ENCODE data around the gene PDXDC1.
"Not testable (repeated sequence)": the region's sequence is repeated elsewhere in the genome, so short reads cannot be mapped to it uniquely, and the experiment has no call there.

- TF ChIP-seq, protein P1, sequence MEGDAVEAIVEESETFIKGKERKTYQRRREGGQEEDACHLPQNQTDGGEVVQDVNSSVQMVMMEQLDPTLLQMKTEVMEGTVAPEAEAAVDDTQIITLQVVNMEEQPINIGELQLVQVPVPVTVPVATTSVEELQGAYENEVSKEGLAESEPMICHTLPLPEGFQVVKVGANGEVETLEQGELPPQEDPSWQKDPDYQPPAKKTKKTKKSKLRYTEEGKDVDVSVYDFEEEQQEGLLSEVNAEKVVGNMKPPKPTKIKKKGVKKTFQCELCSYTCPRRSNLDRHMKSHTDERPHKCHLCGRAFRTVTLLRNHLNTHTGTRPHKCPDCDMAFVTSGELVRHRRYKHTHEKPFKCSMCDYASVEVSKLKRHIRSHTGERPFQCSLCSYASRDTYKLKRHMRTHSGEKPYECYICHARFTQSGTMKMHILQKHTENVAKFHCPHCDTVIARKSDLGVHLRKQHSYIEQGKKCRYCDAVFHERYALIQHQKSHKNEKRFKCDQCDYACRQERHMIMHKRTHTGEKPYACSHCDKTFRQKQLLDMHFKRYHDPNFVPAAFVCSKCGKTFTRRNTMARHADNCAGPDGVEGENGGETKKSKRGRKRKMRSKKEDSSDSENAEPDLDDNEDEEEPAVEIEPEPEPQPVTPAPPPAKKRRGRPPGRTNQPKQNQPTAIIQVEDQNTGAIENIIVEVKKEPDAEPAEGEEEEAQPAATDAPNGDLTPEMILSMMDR (IDR thresholded peaks at IDR 0.05), result not testable (repeated sequence)
- TF ChIP-seq POLR2A (IDR thresholded peaks at IDR 0.05), result not testable (repeated sequence)
These were observed 5.0 kb upstream of the PDXDC1 start for GRCh38 chr16:14969795-14970194.

Measured in uterus (tissue), 2 donors.